Peyer's patch (tissue), 4 donors: Measurements from ENCODE around the gene MYBPC2.

Source experiments
- CTCF ChIP-seq, 6 experiments: fragments of 450-650 bp in 4 of 6; fragments of 200-600 bp in 2 of 6; sonication (generic) in 1 of 6; IDR thresholded peaks; one replicate each; pipeline ENCODE4 v1.5.1; 2017 to 2019; ENCODE audit warnings: antibody characterized with exemption in 6 of 6, mild to moderate bottlenecking in 3 of 6, moderate library complexity in 1 of 6
- POLR2A ChIP-seq, 2 donors: fragments of 450-650 bp; IDR thresholded peaks; one replicate each; pipeline ENCODE4 v1.5.1; 2017; ENCODE audit warnings: antibody characterized with exemption in 2 of 2, mild to moderate bottlenecking in 2 of 2, moderate library complexity in 2 of 2

DNA sequence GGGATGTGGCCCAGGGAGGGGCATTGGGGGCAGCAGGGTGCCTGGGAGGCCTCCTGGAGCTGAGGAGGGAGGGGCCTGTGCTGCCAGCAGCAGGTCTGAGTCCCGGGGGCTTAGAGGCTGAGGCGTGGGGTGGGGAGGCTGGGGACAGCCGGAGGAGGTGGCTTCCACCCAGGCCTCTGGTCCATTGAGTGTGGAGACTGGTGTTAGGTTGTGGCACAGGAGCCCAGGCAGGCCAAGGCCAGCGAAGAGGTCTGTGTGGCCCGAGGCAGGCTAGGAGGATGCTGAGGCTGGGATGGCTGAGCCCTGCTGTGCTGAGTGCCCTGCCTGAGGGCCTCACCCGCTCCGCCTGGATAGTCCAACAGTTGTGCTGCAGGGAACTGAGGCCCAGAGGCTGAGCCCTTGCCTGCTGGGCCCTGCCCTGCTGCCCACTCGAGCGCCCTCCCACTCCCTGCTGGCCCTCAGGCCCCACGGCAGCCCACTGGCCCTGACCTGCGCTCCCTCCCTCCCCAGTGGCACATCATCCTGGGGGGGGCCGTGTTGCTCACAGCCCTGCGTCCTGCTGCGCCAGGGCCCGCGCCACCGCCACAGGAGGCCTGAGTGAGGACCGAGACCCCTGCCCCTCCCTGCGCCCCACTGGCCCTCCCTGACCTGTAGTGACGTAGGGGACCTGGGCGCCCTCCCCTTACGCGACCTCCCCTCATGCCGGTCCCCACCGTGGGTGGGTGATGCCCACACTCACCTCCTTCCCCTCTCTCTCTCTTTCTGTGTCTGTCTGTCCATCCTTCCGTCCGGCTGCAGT lies 48.9 kb downstream of the MYBPC2 start:
- TF ChIP-seq CTCF (IDR thresholded peaks at IDR 0.05) = no peak
- TF ChIP-seq POLR2A (IDR thresholded peaks at IDR 0.05) = no peak
